ENCODE data around the gene CITED2.

Gene CITED2

DNA sequence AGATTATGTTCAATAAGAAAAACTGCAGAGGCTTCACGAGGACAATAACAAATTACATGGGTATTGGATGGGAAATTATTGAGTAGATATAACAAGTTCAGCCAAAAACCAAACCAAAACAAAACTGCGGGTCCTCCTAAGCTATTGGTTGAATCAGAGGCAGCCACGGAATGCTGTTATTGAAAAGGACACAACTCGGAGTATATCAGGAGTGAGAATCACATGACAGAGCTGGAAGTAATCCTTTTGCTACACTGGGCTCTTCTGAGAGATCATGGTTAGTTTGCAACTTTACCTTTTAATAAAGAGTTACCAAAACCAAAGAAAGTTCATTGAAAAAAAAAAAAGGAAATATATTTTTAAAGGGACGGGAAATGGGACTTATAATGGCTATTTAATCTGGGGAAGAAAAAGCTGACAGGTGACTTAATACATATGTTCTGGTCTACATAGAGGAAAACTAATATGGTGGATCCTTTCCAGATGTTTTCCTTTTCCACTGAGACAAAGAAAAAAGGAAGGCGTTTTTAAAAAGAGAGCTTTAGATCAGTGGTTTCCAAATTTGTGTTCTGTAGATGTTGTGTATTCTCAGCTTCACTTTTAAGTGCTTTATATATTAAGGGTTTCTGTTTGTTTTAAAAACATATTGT is 6.9 kb upstream of the CITED2 start:
- no peak for DNase-seq

DNA sequence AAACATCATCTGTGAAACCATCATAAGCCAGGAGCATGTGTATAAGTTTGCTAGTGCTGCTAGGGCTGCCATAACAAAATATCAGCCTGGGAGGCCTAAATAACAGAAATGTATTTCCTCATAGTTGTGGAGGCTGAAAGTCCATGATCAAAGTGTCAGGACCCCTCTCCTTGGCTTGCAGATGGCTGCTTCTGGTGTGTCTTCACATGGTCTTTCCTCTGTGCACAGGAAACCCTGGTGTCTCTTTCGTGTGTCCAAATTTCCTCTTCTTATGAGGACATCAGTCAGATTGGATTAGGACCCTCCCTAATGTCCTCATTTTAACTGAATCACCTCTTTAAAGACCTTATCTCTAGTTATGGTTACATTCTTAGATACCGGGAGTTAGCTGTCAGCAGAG is 6.2 kb upstream of the CITED2 start:
- DNase-seq: no peak

DNA sequence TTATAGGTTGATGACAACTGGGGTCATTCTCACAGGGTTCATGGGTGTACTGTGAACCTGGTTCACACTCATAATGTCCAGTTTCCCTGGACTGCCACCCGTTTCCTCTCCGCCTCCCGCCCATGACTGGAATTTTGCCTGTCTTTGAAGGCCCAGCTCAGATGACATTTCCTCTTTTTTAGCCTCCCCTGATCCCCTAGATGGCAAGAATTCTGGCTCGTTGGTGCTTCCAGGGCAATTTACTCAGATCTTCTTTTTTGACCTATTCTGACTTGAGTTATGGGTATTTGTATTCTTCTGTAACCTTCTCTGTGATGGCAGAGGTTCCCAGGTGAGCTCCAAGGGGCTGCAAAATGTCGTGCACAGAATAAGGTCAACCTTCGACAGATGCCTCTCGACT is 5.7 kb upstream of the CITED2 start:
- DNase-seq: no peak

DNA sequence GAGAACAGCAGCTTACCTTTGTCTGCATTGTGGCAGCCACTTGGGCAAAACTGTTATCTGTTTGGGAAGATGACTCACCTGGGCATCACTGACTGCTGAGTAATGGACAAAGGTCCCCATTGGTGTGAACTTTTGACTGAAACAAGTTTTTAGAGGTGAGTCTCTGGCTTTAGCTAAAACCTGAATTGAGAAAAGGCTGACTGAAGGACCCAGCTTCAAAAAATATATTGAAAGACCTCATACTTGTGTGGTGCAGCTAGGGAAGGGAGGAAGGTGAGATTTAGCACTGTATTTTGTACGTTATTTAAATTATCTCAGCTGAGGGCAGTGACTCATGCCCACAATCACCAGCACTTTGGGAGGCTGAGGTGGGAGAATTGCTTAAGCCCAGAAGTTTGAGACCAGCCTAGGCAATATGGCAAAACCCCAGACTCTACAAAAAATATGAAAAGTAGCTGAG is 4.5 kb upstream of the CITED2 start:
- no peak for DNase-seq

DNA sequence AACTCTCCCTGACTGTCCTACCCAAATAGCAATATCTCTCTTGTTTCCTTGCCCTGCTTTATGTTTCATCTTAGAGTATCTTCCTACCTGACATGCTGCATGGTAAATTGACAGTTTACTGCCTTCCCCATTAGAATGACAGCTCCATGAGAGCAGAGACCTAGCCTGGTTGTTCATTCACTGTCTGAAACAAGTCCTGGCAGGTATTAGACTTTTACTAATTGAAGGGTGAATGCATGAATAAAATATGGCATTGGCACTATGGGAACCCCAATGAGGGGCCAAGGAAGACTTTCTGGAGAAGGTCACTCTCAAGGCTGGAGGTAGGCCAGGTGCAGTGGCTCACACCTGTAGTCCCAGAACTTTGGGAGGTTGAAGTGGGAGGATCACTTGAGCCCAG is 3.8 kb upstream of the CITED2 start:
- DNase-seq: no peak

DNA sequence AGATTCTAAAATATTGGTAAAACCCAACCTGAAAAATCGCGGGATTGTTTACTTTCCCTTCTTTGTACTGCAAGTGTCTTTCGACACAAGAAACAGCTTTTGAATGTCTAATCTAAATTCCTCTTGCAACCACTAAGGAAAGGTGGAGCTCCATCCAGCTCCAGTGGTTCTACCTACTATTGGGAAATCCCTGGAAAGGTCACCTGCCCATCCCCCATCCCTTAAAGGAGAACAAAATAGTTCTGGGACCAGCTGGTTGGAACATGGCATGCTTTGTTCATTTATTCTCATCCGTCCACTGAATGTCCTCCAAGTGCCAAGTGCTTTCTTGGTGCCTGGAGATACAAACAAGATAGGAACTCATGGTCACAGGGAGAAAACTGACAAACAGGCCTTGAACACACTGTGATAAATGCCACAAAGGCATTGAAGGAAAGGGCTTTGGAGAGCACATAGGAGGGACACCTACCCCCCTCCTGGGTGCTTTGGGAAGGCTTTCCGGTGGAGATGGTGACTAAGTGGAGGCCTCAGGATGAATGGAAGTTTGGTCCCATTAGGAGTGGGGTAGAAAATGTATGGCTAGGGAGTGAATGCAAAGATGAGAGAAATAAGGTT is 2.3 kb upstream of the CITED2 start:
- DNase-seq: no peak

DNA sequence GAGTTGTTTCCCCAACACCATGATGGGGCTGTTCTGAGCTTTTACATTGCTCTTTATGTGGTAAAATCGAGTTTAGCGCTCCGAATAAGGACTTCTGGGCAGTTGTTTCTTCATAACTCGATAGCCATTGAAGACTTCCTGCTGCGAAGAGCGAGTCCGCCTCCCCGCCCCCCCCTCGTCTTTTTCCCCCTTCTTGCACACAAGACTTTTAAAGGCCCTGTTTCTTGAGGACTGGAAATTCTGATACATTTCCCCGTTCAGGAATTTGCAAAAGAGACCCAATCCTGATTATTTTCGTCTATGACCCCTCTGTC is 1.5 kb upstream of the CITED2 start:
- peak in 1 of 5 experiments; percentile 67 for DNase-seq

DNA sequence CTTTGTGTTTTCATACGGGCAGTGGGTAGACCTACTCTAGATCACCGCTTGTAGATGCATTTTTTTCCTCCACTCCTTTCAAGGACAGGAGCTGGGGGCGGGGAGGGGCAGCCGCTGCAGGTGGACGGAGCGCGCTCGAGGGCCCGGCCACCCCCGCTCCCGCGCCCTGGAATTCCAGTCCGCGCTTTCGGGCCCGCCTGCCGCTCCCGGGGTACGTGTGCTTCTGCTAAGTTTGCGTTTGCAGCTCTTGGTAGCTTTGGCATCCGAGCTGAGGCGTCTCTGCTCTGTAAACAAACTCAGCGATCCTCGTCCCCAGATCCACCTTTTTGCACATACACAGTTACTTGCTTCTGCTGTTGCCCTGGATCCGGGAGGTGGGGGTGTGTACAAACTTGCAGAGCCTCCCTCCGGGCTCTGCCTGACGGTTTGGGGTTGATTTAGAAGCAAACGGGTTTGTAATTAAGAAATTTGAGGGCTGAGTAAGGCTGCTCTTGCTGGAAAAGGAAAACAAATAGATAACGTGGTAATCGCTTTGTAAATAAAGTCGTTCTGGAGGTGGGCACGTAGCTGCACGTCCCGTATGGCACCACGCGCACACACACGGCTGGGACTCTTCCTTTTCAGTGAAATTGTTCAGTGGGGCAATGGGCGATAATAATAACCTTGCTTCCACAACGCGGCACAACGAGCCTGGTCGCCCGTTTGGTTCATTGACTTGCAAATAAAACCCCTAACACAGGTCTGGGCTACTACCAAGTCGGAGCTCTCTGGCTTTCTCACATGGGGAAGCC is 973 bp upstream of the CITED2 start:
- peak; percentile 61 to 98 (median 74) for DNase-seq

DNA sequence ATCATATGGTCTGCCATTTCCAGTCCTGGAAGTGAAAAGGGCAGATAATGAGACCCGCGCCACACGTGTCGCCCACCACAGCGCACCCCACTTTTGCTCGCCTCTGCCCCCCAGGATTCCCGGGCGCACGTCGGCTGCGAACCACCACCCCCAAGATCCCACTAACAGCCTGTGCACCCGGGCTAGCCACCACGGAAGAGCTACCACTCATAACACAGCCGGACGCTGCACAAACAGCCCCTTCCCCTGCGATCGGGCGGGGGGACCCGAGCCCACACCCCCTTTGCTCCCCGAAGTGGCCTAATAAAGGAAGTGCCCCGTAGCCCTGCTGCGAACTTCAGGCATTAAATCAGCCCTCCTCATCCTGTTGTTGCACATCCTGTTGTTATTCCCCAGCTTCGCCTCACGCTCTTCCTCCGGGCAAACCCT is 506 bp downstream of the CITED2 start:
- peak in 2 of 5 experiments; percentile 3 to 10 for DNase-seq

DNA sequence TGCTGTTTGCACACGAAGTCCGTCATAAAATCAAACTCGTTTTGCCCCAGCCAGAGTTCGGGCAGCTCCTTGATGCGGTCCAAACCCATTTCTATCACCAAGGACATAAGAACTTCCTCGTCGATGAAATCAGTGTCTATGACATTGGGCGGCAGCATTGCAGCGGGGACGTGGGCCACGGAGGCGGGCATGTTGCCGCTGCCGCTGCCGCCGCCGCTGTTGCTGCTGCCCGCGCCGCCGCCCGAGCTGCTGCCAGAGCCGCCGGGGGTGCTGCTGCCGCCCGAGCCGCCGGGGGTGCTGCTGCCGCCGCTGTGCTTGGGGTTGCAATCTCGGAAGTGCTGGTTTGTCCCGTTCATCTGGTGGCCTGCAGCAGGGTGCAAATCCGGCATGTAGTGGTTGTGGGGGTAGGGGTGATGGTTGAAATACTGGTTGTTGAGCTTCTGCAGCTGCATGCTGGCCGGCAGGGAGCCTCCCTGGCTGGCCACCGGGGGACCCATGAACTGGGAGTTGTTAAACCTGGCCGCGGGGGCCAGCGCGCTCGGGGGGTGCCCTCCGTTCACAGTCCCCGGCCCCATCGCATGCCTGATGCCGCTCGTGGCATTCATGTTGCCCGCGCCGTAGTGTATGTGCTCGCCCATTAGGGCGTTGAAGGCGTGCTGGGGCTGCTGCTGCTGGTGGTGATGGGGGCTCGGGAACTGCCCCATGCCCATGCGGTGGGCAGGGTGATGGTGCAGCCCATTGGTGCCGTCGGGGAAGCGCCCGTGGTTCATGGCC is 1.1 kb downstream of the CITED2 start:
- peak; percentile 42 to 92 (median 62) for DNase-seq

DNA sequence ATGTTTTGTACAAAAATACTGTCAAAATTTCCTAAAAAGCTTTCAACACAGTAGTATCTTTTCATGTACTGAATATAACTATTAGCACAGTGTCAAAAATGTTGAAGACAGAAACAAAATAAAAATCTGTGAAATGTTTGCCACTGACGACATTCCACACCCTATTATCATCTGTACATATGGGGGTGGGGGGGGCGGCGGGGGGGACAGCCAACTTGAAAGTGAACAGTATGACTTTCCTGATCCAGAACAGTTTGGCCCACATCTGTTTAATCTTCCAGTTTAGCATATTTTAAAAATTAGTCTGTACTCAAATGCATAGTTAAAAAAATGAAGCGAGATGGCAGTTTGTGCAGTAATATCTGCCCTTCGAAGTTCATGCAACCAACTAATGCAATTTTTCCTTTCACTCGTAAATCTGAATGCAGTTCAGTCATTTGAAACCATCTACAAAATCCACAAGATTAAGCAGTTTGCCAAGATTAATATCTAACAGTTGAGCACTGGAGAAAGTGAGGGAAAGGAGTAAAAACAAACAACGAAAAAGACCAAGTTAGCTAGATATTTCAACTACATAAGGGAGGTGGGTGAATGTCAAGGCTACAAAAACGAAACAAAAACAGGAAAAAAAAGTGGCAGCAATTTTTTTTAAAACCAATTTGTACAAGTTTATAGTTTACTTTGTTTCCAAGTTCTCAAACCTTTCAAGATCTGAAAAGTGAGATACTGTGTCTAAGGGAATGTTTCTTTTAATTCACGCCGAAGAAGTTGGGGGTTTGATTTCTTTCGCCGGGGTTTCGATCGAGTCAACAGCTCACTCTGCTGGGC is 1.9 kb downstream of the CITED2 start:
- peak in 1 of 5 experiments; percentile 27 for DNase-seq

DNA sequence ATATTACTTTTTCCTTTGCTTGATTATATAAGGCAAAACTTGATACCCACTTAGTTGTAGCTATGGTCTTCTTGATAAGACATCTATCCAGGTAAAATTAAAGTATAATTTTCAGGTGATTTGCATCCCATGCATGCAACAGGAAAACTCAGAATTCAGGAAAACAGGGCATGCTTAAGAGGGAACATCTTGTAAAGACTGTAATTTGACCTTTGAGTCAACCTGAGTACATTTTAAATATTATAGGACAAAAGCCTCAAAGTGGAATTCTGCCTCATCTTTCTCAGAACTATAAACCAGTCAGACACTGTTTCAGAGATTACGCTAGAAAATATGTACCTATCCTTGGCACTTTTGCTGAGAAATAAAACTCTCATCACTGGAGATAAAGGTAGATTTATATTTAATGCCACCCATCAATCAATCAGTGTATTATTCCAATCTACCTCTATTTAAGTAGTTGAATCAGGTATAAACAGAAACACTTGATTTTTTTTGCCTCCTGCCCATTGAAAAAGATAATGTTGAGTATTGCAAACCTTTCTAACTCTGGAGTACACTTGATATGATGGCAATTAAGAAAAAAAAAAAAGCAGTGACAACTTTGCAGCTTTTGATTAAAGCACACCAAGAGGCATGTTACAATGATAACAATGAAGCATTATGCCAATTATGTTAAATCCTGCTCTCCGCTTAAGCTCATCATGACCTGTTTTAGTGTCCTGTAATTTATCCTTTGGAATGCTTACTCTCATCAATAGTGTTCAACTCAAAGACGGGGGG is 2.8 kb downstream of the CITED2 start:
- no peak for DNase-seq

DNA sequence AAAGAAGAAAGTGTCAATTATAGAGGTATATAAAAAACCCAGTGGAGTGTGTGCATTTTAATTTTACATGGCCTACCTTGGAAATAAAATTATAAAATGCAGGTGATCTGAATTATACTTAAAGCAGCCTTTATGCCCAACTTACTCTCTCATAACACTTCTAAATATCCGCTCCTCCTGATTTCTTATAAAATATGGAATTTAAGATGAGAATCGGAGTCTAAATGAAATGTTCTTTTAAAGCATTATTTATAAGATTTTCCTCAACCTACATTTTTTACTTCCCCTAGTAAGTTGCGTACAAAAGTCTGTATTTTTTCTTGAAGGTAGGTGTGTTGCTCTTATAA is 3.5 kb downstream of the CITED2 start:
- no peak for DNase-seq

DNA sequence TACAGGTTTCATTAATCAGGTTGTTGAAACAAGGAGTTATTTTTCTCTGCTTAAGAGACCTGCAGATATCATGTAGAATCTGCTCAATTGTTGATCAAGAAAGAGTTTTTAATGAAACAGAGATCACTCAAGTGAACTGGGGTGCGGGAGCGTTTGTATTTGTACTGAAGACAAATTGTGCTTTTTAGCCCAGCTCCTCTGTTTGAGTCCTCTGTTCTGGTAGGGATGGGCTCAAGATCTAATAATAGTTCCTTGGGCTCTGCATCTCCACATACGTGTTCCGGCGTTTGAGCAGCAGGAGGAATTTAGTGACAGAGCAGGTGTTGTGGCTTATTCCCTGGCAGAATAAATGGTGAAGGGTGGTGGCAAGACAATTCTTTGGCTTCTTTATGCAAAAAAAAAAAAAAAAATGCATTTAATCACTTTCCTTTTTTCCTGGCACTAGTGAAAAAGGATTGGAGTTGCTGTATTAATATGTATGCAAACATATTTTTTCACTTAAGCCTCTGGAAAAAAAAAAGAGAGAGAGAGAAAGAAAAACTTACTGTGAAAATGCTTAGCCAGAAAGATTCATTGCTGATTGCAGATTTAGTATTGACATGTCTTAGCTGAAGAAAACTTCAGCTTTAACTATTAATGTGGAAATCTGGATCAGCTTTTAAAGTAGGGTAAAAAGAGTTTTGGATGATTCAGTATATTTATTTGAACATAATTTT is 4.0 kb downstream of the CITED2 start:
- no peak for DNase-seq

DNA sequence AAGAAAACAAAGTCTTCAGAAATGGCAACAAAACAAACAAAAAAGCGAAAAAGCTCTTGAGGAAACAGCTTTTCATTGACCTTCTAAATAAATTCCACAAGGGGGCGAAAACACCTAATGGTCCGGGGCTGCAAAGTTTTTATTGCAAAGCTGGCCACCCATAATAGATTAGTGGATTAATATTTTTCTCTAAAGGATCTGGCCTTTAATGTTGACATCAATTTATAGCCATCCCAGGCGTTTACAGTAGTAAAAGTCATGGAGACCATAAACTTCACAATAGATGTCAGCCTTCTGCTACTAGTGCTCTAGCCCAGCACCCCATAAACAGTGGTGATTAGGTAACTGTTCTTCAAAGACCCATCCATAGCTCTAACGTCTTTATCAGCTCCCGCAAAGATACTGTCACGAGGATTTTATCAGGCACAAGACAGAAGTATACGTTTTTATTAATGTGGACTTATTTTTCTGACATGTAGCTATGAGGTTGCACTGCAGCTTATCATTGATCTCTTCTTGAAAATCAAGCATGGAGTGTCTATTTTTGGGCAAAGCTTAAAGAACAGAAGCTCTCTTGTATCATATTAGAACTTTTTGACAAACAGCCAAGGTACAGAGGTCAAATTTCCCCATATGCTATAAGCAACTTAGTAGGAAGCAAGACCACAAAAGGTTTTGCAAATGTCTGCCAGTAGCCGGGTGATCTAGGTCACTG is 4.7 kb downstream of the CITED2 start:
- peak in 2 of 5 experiments; percentile 18 to 54 for DNase-seq

DNA sequence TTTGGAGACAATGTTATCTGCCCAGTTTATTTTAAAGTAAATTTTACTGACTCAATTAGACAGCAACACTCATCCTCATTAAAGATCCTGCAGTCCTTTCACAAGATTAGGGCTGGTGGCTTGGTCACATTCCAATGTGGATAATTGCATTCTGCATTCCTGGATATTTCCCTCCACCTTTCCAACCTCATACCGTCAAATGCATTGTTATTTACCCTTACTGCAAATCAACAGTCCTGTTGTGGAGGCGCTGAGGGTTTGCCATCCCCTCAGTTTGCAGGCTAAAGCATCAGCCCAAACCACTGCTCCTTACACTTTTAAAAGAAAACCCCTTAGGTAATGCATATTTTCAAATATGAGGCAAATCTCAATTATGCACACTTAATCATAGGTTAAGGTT is 5.4 kb downstream of the CITED2 start:
- DNase-seq: no peak

DNA sequence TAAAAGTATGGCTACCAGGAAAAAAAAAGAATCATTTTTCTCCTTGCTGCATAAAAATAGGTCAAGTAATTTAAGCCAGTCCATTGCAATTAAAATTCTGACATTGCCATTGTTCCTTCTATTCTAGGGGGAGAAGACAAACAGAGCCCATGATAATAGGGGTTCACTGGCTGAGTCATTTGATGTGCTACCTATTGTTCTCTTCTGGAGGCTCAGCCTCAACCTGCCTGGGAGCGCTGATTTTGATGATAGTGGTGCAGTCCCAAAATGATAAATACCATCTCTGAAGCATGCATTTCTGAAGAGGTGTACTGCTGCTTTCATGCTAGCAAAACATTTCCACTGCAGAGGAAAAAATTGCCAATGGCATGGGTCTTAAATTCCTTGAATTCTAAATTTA is 5.8 kb downstream of the CITED2 start:
- DNase-seq: no peak

DNA sequence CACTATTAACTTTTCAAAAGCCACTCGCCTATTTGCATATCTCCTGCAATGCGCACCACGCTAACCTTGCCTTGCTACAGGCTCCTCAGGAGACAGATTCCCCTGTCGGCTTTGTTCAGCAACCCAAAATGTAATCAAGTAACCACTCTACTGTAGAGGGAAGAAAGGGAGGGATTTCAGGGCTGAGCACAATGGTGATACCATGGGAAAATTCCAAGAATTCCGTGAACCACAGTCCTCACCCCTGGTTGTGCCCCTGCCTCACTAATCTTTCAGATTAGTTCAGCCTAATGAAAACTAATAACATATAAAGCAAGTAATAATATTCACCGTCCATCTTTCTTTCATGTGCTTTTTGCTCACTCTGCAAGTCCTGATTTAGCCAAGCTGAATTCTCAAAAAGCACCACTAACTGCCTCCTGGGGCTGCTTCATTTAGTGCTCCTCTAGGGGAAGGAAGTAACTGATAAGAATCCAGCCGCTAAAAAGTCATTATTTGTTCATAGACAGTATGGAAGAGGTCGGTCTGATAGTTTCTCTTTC is 6.6 kb downstream of the CITED2 start:
- DNase-seq: peak in 1 of 5 experiments; percentile 60

DNA sequence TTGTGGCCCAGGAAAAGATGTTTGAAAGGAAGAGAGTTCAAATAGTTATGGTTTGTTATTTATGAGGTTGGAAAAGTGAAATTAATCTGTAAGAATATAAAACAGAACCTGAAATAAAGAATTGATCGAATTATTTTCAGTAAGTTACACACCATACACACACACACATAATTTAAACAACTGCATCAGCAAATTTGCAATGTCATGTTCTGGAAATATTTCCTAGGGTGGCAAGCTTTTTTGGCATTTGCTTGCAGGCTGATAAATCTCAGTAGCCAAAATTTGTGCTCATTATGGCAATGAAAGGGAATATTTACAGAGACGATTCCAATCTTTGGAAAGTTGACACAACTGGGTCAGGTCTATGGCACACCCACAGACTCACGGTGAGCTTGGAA is 9.5 kb downstream of the CITED2 start:
- DNase-seq: no peak
